Uterus (tissue), 4 donors: Measurements from ENCODE around the gene EIF3CL. TPM values are rescaled to one million over a fixed set of nuclear protein-coding genes. Genes with fewer than 3 reads are reported as not detected.
"Not testable (repeated sequence)": the region's sequence is repeated elsewhere in the genome, so short reads cannot be mapped to it uniquely, and the experiment has no call there.

Source experiments
- DNase-seq, 2 donors: peaks; one replicate each; pipeline ENCODE4 v3.0.0-alpha.2; 2019 to 2020
- H3K27ac ChIP-seq, 2 donors: fragments of 200-600 bp; sonication (generic); 1 replicate in 1 of 2; 2 replicates in 1 of 2; pipeline ENCODE4 v1.5.1; 2016 to 2018
- H3K27me3 ChIP-seq, 2 donors: fragments of 200-600 bp; sonication (generic); one replicate each; pipeline ENCODE4 v1.5.1; 2018 to 2019; ENCODE audit warnings: control low read depth in 1 of 2
- H3K36me3 ChIP-seq, 2 donors: fragments of 200-600 bp; sonication (generic); one replicate each; pipeline ENCODE4 v1.5.1; 2019; ENCODE audit warnings: control low read depth in 1 of 2
- H3K4me1 ChIP-seq, 2 donors: fragments of 200-600 bp; sonication (generic); one replicate each; pipeline ENCODE4 v1.5.1; 2018 to 2019; ENCODE audit warnings: control low read depth in 1 of 2
- H3K4me3 ChIP-seq, 2 donors: fragments of 200-600 bp; sonication (generic); 1 replicate in 1 of 2; 2 replicates in 1 of 2; pipeline ENCODE4 v1.5.1; 2018 to 2019; ENCODE audit warnings: mild to moderate bottlenecking in 1 of 2
- H3K9me3 ChIP-seq, 2 donors: fragments of 200-600 bp; sonication (generic); one replicate each; pipeline ENCODE4 v1.5.1; 2019; ENCODE audit warnings: control low read depth in 1 of 2
- intact Hi-C: fragments of 100-400 bp; cut with DNase I; formaldehyde crosslinking; loops from one replicate; pipeline ENCODE4 v1.15.1; 2023; ENCODE audit warnings: low total_unique reads
- total RNA-seq, 4 donors: library from RNA; depleted of rRNA in 3 of 4; stranded (reverse); fragments of >200 nt in 3 of 4; gene quantifications; one replicate each; pipeline versions ENCODE4 v1.1.0 to v1.2.4, GENCODE V29; 2014 to 2023
- donor health status: DM: yes; HTN: yes; CAD: no.

Gene EIF3CL
- total RNA-seq, 4 donors from 2014 or later = 42.6 to 151 (median 80.8) TPM

DNA sequence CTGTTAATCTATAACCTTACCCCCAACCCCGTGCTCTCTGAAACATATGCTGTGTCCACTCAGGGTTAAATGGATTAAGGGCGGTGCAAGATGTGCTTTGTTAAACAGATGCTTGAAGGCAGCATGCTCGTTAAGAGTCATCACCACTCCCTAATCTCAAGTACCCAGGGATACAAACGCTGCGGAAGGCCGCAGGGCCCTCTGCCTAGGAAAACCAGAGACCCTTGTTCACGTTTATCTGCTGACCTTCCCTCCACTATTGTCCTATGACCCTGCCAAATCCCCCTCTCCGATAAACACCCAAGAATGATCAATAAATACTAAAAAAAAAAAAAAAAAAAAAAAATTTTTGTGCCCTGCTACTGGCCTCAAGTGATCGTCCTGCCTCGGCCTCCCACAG, 25.8 kb downstream of the EIF3CL start:
- H3K27me3 ChIP-seq, DNase-seq, H3K4me3 ChIP-seq, H3K9me3 ChIP-seq, H3K36me3 ChIP-seq, H3K27ac ChIP-seq, intact Hi-C loops, H3K4me1 ChIP-seq: not testable (repeated sequence)

DNA sequence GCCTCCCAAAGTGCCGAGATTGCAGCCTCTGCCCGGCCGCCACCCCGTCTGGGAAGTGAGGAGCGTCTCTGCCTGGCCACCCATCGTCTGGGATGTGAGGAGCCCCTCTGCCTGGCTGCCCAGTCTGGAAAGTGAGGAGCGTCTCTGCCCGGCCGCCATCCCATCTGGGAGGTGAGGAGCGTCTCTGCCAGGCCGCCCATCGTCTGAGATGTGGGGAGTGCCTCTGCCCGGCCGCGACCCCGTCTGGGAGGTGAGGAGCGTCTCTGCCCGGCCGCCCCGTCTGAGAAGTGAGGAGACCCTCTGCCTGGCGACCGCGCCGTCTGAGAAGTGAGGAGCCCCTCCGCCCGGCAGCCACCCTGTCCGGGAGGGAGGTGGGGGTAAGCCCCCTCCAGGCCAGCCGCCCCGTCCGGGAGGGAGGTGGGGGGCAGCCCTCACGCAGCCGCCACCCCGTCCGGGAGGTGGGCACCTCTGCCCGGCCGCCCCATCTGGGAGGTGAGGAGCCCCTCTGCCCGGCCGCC, 26.5 kb downstream of the EIF3CL start:
- H3K27me3 ChIP-seq, H3K27ac ChIP-seq, H3K9me3 ChIP-seq, intact Hi-C loops, DNase-seq, H3K36me3 ChIP-seq, H3K4me1 ChIP-seq, H3K4me3 ChIP-seq: not testable (repeated sequence)

- DNase-seq, H3K27ac ChIP-seq, H3K36me3 ChIP-seq, intact Hi-C loops, H3K4me3 ChIP-seq, H3K27me3 ChIP-seq, H3K9me3 ChIP-seq, H3K4me1 ChIP-seq: not testable (repeated sequence)
Observed at GRCh38 chr16:28375115-28375514, 28.5 kb downstream of the EIF3CL start.

DNA sequence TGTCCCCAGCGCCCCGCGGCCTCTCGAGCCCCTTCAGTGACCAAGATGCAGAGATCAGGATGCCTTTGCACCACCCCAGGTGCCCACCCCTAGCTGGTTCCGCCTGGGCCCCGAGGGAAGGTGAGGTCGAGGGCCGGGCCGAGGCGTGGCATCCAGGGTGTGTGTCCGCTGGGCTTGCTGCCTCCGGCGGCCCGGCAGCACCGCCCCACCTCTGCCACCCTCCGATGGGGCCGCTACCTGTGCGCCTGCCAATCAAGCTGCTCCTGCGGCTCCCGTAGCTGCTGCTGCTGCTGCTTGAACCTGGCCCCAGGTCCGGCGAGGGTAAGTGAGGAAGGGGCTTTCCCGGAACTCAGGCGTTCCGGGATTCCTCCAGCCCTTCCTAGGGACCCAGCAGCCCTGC, 29.4 kb downstream of the EIF3CL start:
- H3K27ac ChIP-seq, H3K4me1 ChIP-seq, DNase-seq, intact Hi-C loops, H3K9me3 ChIP-seq, H3K4me3 ChIP-seq, H3K36me3 ChIP-seq, H3K27me3 ChIP-seq: not testable (repeated sequence)

DNA sequence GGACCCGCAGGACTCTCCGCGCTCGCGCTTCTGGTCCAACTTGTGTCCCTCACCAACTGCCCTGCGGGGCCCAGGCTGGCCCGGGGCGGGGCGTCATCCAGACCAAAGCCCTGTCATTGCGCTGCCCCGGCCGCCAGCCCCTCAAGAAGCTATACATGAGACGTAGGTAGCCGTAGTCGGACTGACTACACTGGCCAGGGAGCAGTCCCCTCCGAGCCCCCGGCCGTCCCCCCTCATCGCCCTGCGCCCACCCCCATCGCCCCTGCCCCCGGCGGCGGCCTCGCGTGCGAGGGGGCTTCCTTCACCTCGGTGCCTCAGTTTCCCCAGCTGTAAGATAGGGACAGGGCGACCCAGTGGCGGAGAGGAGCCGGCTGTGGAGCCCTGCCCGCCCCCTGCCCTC, 35.7 kb downstream of the EIF3CL start:
- H3K4me3 ChIP-seq, H3K36me3 ChIP-seq, H3K4me1 ChIP-seq, intact Hi-C loops, H3K27ac ChIP-seq, DNase-seq, H3K27me3 ChIP-seq, H3K9me3 ChIP-seq: not testable (repeated sequence)

DNA sequence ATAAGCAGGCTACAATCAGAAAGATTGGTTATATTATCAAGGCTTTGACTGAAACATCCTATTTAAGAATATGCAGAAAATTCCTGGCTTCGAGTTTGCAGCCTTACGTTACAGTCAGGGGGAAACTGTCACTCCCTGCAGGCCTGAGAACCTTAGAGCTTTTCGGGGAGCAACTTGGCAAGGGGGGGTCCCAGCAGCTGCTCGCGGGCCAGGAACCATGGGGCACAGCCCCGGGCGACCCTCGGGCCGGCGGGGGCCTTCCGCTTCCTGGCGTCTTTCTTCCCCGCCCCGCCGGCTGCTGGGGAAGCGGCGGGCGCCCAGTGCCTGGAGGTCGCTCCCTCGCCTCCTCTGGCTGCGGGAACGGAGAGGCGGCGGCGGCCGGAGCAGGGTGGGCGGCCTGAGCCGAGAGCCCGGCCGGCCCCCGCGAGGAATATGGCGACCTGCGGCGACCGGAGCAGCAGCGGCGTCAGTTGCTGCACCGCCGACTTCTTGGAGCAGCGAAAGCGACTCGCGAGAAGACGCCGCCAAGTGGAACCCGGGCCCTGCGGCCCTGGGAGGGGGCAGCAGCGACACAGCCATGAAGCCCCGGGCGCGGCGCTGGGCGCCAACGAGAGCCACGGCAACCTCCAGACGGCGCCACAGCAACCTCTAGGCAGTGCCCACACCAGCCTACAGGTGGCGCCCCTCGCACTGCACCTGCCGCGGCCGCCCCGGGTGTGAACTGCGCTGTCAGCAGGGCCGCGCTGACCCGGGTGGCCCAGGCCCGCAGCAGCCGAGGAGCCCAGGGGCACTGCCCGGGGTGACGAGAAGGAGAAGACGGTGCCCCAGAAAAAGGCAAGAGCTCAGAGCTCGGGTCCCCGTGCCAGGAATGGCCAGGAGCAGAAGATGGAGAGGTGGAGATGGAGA, 39.1 kb downstream of the EIF3CL start:
- H3K36me3 ChIP-seq, H3K4me1 ChIP-seq, H3K9me3 ChIP-seq, intact Hi-C loops, H3K27ac ChIP-seq, H3K4me3 ChIP-seq, DNase-seq, H3K27me3 ChIP-seq: not testable (repeated sequence)

DNA sequence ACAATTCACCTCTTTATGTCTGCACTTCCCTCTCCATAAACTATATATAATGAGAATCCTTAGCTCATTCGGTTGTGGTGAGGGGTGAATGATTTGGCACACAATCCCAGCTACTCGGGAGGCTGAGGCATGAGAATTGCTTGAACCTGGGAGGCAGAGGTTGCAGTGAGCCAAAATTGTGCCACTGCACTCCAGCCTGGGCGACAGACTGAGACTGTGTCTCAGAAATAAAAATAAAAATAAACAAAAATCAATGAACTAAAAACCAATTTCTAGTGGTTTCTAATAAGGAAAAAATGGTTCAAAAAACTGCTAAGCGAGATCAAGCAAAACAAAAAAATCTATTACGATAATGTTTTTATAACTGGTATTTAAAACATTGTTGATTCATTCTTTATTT, 40.2 kb downstream of the EIF3CL start, which contains the start of gene NPIPB6:
TSS of gene NPIPB6 (minus strand) at position 101 of the 400 bp plus-strand sequence. CDS start 686 bp downstream, outside the sequence.
- H3K4me3 ChIP-seq, H3K27me3 ChIP-seq, H3K27ac ChIP-seq, H3K4me1 ChIP-seq, intact Hi-C loops, DNase-seq, H3K9me3 ChIP-seq, H3K36me3 ChIP-seq: not testable (repeated sequence)

GRCh38 chr16:28362600-28362999, 41.0 kb downstream of the EIF3CL start:
- DNase-seq, H3K4me3 ChIP-seq, H3K4me1 ChIP-seq, H3K9me3 ChIP-seq, H3K27ac ChIP-seq, H3K36me3 ChIP-seq, intact Hi-C loops, H3K27me3 ChIP-seq: not testable (repeated sequence)

- H3K9me3 ChIP-seq, H3K4me1 ChIP-seq, H3K36me3 ChIP-seq, H3K27me3 ChIP-seq, H3K27ac ChIP-seq, H3K4me3 ChIP-seq, intact Hi-C loops, DNase-seq: not testable (repeated sequence)
Observed at GRCh38 chr16:28338230-28338629, 65.4 kb downstream of the EIF3CL start.

- intact Hi-C loops, H3K36me3 ChIP-seq, H3K4me3 ChIP-seq, H3K27me3 ChIP-seq, H3K27ac ChIP-seq, H3K4me1 ChIP-seq, DNase-seq, H3K9me3 ChIP-seq: not testable (repeated sequence)
Observed at GRCh38 chr16:28336940-28337710, 66.5 kb downstream of the EIF3CL start.

DNA sequence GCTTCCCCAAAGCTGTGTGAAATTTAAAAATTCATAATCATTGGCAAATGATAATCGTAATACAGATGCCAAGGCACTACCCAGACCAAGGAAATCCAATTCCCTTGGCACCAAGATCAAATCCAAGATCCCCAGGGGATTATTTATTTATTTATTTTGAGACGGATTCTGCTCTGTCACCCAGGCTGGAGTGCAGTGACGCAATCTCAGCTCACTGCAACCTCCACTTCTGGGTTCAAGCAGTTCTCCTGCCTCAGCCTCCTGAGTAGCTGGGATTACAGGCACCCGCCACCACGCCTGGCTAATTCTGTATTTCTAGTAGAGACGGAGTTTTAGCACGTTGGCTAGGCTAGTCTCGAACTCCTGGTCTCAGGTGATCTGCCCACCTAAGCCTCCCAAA, 68.0 kb downstream of the EIF3CL start:
- H3K4me3 ChIP-seq, H3K4me1 ChIP-seq, H3K9me3 ChIP-seq, H3K27ac ChIP-seq, DNase-seq, H3K36me3 ChIP-seq, intact Hi-C loops, H3K27me3 ChIP-seq: not testable (repeated sequence)

DNA sequence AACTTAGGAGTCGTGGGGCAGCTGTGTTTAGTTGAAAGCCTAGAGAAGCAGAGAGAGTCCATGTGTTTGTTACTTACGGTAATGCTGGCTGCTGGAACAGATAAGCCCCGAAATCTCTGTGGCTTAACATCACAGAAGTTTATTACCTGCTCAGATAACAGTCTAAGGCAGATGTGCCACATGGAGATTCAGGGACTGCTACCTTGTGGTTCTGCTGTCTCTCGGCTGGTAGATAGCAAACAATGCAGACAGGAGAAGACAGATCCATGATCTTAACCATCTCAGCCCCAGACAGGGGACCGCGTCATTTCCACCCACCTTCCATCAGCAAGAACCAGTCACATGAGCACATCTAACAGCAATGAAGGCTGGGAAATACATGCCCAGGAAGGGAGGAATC, 71.0 kb downstream of the EIF3CL start:
- DNase-seq, H3K9me3 ChIP-seq, intact Hi-C loops, H3K4me1 ChIP-seq, H3K27me3 ChIP-seq, H3K4me3 ChIP-seq, H3K36me3 ChIP-seq, H3K27ac ChIP-seq: not testable (repeated sequence)

DNA sequence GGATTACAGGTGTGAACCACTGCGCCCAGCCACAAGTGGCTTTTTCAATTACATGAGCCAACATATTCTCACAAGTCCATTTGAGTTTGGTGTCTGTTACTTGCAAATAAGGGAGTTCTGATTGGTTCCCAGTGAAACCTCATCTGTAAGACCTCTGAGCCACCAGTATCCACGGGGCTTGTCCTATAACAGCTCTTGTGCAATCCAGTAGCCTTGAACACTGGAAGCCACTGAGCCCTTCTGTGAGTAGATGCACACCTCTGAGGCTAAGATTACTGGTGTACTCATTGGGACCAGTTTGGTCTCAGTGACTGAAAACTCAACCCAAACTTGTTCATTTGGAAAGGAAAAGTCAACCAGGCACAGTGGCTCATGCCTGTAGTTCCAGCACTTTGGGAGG, 72.7 kb downstream of the EIF3CL start:
- H3K4me3 ChIP-seq, H3K4me1 ChIP-seq, H3K27me3 ChIP-seq, DNase-seq, H3K9me3 ChIP-seq, H3K36me3 ChIP-seq, H3K27ac ChIP-seq, intact Hi-C loops: not testable (repeated sequence)
